ENCODE data around the gene TCEA2.

- no peak for TF ChIP-seq CTCF (conservative IDR thresholded peaks at IDR 0.05; ENCODE audit: low read length)
- TF ChIP-seq EZH2phosphoT487 (IDR thresholded peaks at IDR 0.05; ENCODE audit: borderline replicate concordance, low read depth, low read length): no peak
Measured at GRCh38 chr20:64027981-64028685, 34.9 kb upstream of the TCEA2 start.
